Stimulated activated CD8-positive, alpha-beta memory T cell treated with anti-CD3 and anti-CD28 coated beads, Interleukin-4, amount 100 ng/mL, for 24 hours (primary cell): ENCODE results near the gene QPRT.
"Not testable (repeated sequence)": the region's sequence is repeated elsewhere in the genome, so short reads cannot be mapped to it uniquely, and the experiment has no call there.

Experiments used
- DNase-seq: peaks from one replicate; pipeline ENCODE4 v3.0.0-alpha.2; 2020; ENCODE audit warnings: low read depth

QPRT gene

DNA sequence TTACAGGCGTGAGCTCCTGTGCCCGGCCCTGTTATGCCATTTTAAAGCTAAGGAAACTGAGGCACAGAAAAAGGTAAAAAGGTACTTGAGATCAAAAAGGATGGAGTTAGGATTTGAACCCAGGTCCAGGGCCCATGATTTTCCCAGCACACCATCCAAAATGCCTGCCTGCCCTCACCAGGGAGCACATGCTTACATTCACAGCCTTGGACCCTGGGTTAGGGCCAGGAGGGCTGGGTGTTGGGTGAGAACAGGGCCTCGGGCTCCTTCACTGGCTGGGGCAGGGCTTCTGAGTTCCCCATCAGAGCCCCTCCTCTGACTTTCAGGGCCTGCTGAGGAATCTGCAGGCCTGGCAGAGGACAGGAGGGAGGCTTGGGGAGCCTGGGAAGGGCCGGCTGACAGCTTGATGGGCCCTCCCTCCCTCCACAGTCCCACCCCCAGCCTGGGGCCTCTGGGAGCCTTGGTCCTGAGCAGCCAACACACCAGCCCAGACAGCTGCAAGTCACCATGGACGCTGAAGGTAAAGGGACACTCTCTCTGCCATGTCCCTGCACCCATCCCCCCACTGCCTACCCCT, at the start of gene QPRT:
Gene QPRT, plus strand, starts transcription at position 490 of the 577 bp plus-strand sequence. Its CDS starts 18 bp downstream, at position 508.
- no peak for DNase-seq

DNA sequence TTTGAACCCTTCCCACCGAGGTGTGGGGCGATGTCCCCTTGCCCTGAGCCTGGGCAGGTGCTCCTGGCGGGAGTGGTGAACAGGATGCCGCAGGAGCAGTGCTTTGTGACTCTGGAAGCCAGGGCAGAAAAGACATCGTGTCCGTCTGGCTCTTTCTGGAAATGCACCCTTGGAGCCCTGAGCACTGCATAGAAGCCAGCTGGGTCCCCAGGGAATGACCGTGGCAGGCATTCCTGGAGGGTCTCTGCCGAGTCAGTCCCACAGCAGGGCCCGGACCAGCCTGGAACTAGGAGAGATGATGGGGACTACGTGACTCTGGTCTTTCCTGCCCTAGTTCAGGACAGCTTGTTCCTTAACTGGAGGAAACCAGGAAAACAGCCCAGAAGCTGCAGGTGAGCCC, 49.7 kb upstream of the QPRT start:
- DNase-seq: not testable (repeated sequence)

DNA sequence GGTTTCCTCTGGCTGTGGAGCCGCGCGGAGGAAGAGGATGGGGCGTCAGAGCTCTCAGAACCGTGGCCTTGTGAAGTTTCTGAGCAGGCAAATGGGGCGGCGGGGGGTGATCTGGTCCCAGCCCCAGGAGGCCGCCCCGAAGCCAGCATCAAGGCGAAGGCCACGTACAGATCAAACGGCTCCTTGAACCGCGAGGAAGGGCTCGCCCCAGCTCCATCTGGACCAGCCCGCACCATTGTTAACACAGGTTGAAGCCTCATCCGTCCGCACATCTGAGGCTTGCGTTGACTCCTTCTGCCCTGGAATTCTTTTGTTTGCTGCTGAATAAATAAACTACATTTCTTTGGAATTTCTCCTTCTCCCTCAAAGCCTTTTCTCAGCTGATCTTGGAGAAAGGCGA, 47.3 kb upstream of the QPRT start:
- not testable (repeated sequence) for DNase-seq

DNA sequence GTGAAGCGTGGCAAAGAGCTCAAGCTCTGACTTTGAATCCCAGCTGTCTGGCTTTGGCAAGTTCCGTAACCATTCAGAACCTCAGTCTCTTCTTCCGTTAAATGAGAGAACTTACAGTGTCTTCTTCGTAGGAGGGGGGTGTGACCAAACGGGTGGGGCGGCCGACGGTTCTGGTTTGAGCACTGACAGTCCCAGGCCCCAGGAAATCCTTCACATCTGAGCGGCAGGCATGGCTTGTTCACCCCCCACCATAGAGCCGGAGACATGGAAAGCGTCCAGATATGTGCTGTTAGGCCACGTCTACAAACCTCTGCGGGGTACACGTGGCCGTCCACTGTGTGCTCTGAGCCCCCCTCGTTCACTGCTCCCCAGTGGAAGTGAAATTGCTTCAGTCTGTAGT, 43.1 kb upstream of the QPRT start:
- not testable (repeated sequence) for DNase-seq

DNA sequence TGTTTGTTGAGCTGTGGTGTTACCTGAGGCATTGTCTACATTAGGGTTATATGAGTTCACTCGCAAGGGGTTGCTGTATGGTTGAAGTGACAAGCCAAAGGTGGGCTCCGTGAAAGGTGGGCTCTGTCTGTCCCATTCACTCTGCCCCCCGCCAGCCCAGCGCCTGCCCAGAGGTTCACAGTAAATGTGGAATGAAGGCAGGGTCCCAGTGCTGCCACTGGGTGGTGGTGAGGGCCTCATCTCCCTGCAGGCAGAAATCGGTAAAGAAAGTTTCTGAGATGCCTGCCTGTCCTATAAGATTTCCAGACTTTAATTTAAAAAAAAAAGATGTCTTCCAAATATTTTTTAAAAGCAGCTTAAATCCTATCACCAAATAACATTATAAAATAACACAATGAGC, 42.6 kb upstream of the QPRT start:
- not testable (repeated sequence) for DNase-seq

DNA sequence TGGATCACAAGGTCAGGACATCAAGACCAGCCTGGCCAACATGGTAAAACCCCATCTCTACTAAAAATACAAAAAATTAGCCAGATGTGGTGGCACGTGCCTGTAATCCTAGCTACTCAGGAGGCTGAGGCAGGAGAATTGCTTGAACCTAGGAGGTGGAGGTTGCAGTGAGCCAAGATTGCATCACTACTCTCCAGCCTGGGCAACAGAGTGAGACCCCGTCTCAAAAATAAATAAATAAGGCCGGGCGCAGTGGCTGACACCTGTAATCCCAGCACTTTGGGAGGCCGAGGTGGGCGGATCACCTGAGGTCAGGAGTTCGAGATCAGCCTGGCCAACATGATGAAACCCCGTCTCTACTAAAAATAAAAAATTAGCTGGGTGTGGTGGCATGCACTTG, 40.2 kb upstream of the QPRT start:
- not testable (repeated sequence) for DNase-seq

DNA sequence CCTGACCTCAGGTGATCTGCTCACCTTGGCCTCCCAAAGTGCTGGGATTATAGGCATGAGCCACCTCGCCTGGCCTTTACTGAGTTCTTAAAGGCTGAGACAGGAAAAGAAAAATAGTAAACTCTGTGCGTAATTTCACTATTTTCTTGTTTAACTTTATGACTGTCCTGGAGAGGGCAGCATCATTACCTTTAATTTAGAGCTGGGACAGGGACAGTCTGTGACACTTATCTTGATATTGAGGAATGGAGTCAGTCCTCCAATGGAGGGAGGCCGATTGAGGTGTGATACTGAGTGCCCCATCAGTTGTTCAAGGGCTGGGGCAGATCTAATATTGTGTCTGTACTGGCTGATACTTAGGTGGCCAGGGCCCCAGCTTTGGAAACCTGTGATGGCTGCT, 37.4 kb upstream of the QPRT start:
- no peak for DNase-seq

DNA sequence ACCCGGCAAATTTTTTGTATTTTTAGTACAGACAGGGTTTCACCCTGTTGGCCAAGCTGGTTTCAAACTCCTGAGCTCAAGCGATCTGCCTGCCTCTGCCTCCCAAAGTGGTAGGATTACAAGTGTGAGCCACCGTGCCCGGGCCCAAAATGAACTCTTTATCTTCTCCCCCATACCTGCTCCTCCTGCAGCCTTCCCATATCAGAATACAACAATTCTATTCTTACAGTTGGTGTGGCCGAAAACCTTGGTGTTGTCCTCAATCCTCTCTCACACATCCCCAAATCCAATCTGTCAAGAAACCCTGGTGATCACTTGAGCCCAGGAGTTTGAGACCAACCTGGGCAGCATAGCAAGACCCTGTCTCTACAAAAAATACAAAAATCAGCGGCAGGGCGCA, 35.4 kb upstream of the QPRT start:
- DNase-seq: no peak

DNA sequence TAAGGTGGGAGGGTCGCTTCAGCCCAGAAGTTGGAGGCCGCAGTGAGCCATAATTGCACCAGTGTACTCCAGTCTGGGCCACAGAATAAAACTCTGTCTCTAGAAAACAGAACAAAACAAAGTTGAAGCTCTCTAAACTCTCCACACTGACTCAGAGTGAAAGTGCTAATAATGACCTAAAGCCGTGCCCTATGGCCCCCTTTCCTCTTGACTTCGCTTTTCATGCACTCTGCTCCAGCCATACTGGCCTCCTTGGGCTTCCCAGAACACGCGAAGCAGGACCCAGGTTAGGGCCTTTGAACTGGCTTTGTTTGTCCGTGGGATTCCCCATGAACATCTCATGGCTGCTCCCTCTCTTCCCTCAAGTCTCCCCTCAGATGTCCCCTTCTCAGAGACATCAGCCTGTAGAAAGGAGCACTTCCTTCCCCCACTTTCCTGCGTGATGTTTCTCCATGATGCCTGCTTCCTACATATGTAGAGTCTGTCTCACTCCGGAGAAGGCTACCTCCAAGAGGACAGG, 34.6 kb upstream of the QPRT start:
- DNase-seq: no peak

DNA sequence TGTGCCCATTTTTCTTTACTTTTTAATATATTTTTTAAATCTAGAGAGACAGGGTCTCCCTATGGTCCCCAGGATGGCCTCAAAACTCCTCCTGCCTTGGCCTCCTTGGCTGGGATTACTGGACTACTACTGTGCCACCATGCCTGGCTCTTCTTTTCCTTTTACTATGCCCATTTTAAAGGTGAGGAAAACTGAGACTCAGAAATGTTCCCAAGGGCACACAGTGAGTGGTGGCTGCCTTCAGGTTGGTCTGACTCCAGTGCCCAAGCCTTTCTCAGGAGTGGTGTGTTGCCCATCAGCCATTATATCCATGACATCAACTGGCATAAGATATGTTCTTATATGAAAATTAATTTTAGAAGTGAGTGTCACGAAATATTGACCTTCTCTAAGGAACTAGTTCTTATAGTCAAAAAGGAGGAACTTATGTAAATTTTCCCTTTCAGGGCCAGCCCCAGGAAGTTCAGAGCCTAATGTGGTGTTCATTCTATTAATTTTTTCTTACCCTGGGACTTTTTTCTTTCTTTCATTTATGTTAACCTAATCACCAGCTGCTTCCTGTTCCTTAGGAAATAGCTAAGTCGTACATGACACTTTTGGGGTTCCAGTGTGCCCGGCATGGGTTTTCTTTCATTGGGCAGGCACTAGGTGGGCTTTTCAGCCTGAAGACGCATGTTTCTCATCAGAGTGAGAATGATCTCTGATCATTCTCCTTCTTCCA, 33.8 kb upstream of the QPRT start:
- DNase-seq: no peak

DNA sequence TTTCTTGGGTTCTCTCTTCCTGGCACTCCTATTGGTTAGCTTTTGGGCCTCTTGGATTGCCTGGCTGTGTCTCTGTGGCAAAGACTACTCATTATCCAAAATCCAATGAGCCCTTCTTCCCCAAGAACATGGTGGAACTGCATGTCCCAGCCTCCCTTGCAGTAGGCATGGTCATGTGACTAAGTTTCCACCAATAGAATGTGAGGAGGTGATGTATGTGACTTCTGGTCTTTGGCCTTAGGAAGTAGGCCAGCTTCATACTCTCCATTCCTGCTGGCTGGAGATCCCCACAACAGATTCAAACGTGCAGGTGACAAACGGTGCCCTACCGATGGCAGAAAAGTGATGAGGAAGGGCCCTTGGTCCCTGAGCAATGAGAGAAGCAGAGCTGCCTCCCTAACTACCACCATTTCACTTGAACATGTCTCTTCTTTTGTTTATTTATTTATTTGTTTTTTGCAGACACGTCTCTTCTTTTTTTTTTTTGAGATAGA, 33.2 kb upstream of the QPRT start:
- no peak for DNase-seq

DNA sequence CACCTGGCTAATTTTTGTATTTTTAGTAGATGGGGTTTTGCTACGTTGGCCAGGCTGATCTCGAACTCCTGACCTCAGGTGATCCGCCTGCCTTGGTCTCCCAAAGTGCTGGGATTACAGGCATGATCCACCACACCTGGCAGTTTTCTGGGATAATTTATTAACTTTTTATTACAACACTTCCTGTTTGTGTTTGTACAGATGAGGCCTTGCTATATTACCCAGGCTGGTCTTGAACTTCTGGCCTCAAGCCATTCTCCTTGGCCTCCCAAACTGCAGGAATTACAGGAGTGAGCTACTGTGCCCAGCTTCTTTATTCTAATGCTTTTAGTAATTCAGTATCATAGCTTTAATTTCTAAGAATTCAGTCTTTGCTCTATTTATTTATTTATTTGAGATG, 32.0 kb upstream of the QPRT start:
- no peak for DNase-seq

DNA sequence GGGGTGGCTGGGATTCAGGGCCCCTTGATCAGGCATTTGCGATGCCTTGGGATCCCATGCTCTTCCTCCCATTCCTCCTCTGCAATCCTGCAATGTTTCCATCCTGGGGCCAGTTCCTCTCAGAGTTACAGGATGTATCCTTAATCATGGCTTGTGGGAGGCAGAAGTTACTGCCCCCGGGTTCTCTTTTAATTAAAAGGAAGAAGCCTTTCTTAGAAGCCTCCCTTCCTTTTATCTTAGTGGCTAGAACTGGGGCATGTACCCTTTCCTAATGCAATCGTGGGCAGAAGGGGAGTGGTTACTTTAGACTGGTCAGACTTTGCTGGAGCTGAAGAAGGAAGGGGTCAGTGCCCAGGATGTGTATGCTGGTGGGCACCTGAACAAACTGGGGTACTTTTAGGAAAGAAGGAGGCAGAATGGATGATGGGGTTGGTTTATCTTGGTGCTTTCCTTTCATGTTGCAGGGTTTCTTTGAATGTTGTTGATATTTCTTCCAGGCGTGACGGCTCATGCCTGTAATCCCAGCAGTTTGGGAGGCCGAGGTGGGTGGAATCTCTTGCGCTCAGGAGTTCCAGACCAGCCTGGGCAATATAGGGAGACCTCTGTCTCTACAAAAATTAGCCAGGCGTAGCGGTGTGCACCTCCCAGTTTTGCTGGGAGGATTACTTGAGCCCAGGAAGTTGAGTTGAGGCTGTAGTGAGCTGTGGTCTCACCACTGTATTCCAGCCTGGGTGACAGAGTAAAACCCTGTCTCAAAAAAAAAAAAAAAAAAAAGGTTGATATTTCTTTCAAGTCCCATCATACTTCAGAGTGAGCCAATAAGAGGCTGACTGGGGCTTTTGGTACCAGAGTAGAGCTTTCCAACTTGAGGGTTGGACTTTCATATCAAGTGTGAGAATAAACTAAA, 29.1 kb upstream of the QPRT start:
- DNase-seq: no peak

DNA sequence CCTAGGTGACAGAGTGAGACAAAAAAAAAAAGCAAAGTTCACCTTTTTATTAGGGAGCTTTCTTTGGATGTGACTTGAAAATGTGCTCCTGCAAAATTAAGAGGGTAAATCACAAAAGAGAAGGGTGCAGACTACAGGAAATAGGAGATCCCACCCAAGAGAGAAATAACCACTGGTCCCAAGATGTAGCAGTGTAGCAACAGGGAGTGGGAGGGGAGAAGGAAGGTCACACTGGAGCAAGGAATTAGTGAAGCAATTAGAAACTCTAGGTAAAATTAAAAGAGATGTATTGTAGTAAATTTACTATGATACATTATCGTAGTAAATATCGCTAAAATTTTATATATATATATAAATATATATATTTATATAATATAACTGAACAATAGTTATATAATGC, 28.2 kb upstream of the QPRT start:
- no peak for DNase-seq

DNA sequence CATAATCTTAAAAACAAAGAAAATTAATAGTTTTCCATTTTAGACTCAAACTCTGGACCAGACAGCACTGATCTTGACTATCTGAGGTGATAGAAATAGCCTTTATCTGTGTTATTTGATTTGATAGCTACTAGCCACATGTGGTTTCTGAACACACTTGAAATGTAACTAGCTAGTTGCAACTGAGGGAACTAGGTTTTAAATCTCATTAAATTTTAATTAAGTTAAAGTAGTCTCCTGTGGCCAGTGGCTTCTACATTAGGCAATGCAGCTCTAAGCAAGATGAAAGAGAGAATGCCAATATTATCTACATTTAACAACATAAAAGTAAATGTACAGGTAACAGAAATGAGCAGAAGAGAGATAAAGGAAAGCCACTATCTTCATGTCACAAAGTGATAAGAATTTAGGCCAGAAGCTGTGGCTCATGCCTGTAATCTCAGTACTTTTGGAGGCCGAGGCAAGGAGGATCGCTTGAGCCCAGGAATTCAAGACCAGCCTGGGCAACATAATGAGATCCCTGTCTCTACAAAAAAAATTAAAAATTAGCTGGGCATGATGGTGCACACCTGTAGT, 27.1 kb upstream of the QPRT start:
- DNase-seq: no peak

DNA sequence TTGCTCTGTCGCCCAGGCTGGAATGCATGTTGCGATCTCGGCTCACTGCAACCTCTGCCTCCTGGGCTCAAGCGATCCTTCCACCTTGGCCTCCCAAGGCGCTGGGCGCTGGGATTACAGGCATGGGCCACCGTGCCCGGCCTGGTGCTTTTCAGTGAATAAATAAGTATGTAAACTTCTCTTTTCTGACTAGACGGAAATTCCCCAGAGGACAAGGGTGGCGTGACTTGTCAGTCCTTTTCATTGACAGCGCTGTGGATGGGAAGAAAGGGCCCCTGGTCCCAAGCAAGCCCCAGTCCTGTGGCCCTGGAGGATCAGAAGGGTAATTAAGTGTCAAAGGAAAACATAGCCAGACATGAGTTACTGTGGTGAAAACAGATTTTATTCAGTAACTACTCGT, 25.5 kb upstream of the QPRT start:
- no peak for DNase-seq

DNA sequence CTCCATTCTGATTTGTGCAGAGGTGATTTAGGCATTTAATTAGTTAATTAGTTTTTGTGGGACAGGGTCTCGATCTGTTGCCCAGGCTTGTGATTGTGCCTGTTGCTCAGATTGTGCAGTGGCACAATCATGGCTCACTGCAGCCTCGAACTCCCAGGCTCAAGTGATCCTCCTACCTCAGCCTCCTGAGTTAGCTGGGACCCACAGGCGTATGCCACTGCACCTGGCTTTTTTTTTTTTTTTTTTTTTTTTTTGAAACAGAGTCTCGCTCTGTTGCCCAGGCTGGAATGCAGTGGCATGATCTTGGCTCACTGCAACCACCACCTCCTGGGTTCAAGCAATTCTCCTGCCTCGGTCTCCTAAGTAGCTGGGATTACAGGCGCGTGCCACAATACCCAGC, 25.1 kb upstream of the QPRT start:
- DNase-seq: not testable (repeated sequence)

DNA sequence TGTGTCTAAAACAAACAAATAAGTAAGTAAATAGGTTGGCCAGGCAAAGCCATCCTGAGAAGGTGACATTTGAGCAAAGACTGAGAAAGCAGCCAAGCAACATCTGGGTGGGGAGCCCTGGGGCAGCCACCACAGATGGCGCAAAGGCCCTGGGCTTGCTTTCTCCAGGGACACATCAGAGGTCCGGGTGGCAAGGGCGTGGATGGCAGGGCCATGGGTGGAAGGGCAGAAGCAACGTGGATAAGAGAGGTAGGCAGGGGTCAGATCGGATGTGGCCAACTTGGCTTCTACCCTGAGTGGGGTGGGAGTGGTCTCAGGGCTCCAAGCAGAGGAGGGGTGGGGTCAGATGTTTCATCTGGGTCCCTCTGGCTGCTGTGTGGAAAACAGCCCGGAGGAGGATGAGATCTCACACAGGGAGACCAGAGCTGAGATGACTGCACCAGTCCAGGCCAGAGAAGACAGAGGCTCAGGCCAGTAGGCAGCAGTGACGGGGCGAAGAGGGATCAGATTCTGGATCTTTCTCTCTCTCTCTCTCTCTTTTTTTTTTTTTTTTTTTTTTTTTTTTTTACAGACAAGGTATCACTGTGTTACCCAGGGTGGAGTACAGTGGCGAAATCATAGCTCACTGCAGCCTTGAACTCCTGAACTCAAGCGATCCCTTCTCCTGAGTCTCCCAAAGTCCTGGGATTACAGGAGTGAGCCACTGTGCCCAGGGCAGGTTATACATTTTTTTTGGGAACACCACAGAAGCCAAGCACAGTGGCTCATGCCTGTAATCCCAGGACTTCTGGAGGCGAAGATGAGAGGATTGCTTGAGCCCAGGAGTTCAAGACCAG, 22.1 kb upstream of the QPRT start:
- DNase-seq: no peak

DNA sequence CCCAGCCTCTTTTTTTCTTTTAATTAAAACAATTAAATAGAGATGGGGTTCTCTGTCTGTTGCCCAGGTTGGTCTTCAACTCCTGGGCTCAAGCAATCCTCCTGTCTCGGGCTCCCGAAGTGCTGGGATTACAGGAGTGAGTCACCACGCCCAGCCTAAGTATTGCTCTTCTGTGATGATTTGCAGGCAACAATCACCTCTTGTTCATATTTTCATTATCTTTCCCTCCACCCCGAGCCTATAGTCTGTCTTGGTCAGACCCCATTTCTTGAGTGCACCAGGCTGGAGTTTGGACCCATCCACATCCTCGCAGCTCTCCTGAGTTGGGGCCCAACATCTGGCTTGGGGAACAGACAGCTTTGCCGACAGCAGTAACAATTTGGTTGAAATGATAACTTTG, 20.3 kb upstream of the QPRT start:
- no peak for DNase-seq

DNA sequence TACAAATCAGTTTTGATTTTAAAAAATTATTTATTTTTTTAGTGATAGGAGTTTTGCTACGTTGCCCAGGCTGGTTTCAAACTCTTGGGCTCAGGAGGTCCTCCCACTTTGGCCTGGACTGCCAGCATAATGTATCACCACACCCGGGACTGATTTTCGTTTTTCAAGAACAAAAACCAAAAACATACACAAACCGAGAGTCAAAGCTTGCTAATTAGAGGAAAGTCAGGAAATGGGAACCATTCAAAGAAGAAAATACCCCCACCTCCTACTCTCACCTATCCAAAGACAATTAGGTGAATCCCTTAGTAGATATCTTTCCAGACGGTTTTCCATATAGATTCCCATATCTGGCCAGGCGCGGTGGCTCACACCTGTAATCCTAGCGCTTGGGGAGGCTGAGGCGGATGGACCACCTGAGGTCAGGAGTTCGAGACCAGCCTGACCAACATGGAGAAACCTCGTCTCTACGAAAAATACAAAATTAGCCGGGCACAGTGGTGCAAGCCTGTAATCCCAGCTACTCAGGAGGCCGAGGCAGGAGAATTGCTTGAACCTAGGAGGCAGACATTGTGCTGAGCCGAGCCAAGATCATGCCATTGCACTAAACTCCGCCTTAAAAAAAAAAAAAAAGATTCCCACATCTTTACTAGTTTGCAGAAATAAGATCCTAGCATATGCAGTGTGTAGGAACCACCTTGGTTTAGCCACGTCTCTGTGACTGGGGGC, 16.8 kb upstream of the QPRT start:
- no peak for DNase-seq

DNA sequence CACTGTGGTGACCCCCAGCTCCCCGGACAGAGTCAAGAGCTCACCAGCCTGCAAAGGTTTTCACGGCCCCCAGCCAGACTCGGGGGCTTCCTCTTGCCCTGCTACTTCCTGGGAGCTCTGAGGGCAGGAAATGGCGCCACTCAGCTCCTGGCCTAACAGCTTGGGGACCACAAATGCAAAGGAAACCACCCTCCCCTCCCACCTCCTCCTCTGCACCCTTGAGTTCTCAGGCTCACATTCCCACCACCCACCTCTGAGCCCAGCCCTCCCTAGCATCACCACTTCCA, 16.3 kb upstream of the QPRT start:
- DNase-seq: no peak
